Measurements from ENCODE around the gene HDAC11.

Gene HDAC11

GRCh38 chr3:13463618-13464400, 16.3 kb upstream of the HDAC11 start:
- no peak for DNase-seq
- in situ Hi-C loops (cut with HindIII; ENCODE audit: low pct_ligation_motif_present, low pct_unique_long_range_greater_than_20kb, low sequenced_read_pairs) = no loop called here

- in situ Hi-C loops (cut with HindIII; ENCODE audit: low pct_ligation_motif_present, low pct_unique_long_range_greater_than_20kb, low sequenced_read_pairs) = no loop called here
- no peak for DNase-seq
Observed at GRCh38 chr3:13465236-13465873, 14.8 kb upstream of the HDAC11 start.

GRCh38 chr3:13466781-13467180, 13.3 kb upstream of the HDAC11 start:
- in situ Hi-C loops (cut with HindIII; ENCODE audit: low pct_ligation_motif_present, low pct_unique_long_range_greater_than_20kb, low sequenced_read_pairs) = no loop called here
- no peak for DNase-seq

- DNase-seq = no peak
- in situ Hi-C loops (cut with HindIII; ENCODE audit: low pct_ligation_motif_present, low pct_unique_long_range_greater_than_20kb, low sequenced_read_pairs) = no loop called here
Observed at GRCh38 chr3:13470894-13471574, 9.1 kb upstream of the HDAC11 start.

- DNase-seq = no peak
- in situ Hi-C loops (cut with HindIII; ENCODE audit: low pct_ligation_motif_present, low pct_unique_long_range_greater_than_20kb, low sequenced_read_pairs) = no loop called here
Observed at GRCh38 chr3:13472286-13472685, 7.8 kb upstream of the HDAC11 start.

- in situ Hi-C loops (cut with HindIII; ENCODE audit: low pct_ligation_motif_present, low pct_unique_long_range_greater_than_20kb, low sequenced_read_pairs) = no loop called here
- DNase-seq = no peak
Observed at GRCh38 chr3:13473020-13473419, 7.1 kb upstream of the HDAC11 start.

- in situ Hi-C loops (cut with HindIII; ENCODE audit: low pct_ligation_motif_present, low pct_unique_long_range_greater_than_20kb, low sequenced_read_pairs) = no loop called here
- DNase-seq = no peak
Observed at GRCh38 chr3:13474021-13474420, 6.1 kb upstream of the HDAC11 start.

- DNase-seq = no peak
- in situ Hi-C loops (cut with HindIII; ENCODE audit: low pct_ligation_motif_present, low pct_unique_long_range_greater_than_20kb, low sequenced_read_pairs) = no loop called here
Observed at GRCh38 chr3:13474776-13475303, 5.3 kb upstream of the HDAC11 start.

- in situ Hi-C loops (cut with HindIII; ENCODE audit: low pct_ligation_motif_present, low pct_unique_long_range_greater_than_20kb, low sequenced_read_pairs) = no loop called here
- no peak for DNase-seq
Observed at GRCh38 chr3:13475871-13476590, 4.1 kb upstream of the HDAC11 start.

GRCh38 chr3:13477943-13478342, 2.2 kb upstream of the HDAC11 start:
- in situ Hi-C loops (cut with HindIII; ENCODE audit: low pct_ligation_motif_present, low pct_unique_long_range_greater_than_20kb, low sequenced_read_pairs) = no loop called here
- DNase-seq = no peak

GRCh38 chr3:13479332-13479581, 849 bp upstream of the HDAC11 start:
- DNase-seq = no peak
- in situ Hi-C loops (cut with HindIII; ENCODE audit: low pct_ligation_motif_present, low pct_unique_long_range_greater_than_20kb, low sequenced_read_pairs) = no loop called here

- no peak for DNase-seq
- in situ Hi-C loops (cut with HindIII; ENCODE audit: low pct_ligation_motif_present, low pct_unique_long_range_greater_than_20kb, low sequenced_read_pairs) = no loop called here
Observed at GRCh38 chr3:13480340-13481318, 523 bp downstream of the HDAC11 start.

GRCh38 chr3:13482106-13482690, 2.1 kb downstream of the HDAC11 start:
- no peak for DNase-seq
- in situ Hi-C loops (cut with HindIII; ENCODE audit: low pct_ligation_motif_present, low pct_unique_long_range_greater_than_20kb, low sequenced_read_pairs) = no loop called here

- no peak for DNase-seq
- in situ Hi-C loops (cut with HindIII; ENCODE audit: low pct_ligation_motif_present, low pct_unique_long_range_greater_than_20kb, low sequenced_read_pairs) = no loop called here
Observed at GRCh38 chr3:13483286-13483685, 3.2 kb downstream of the HDAC11 start.

- no peak for DNase-seq
- in situ Hi-C loops (cut with HindIII; ENCODE audit: low pct_ligation_motif_present, low pct_unique_long_range_greater_than_20kb, low sequenced_read_pairs) = no loop called here
Observed at GRCh38 chr3:13483988-13484695, 4.0 kb downstream of the HDAC11 start.

GRCh38 chr3:13484851-13485590, 4.9 kb downstream of the HDAC11 start:
- in situ Hi-C loops (cut with HindIII; ENCODE audit: low pct_ligation_motif_present, low pct_unique_long_range_greater_than_20kb, low sequenced_read_pairs) = no loop called here
- DNase-seq = peak; percentile 81
